Osteocyte (in vitro differentiated cells): Measurements from ENCODE around the gene IER5L. TPM values are rescaled to one million over a fixed set of nuclear protein-coding genes. Genes with fewer than 3 reads are reported as not detected.

ENCODE experiments used
- DNase-seq: peaks from one replicate; pipeline ENCODE4 v3.0.0; 2021; ENCODE audit warnings: mixed read lengths; ENCODE audit not compliant: unreplicated experiment; ENCODE audit errors: extremely low spot score
- H3K27ac Mint-ChIP-seq: one replicate; pipeline ENCODE4 v1.8.0; 2021; ENCODE audit warnings: mild to moderate bottlenecking, mixed read lengths; ENCODE audit not compliant: unreplicated experiment
- H3K27me3 Mint-ChIP-seq: one replicate; pipeline ENCODE4 v1.8.0; 2021; ENCODE audit warnings: mixed read lengths; ENCODE audit not compliant: unreplicated experiment
- H3K36me3 Mint-ChIP-seq: one replicate; pipeline ENCODE4 v1.8.0; 2021; ENCODE audit warnings: mixed read lengths; ENCODE audit not compliant: unreplicated experiment
- H3K4me1 Mint-ChIP-seq: one replicate; pipeline ENCODE4 v1.8.0; 2021; ENCODE audit warnings: mixed read lengths; ENCODE audit not compliant: unreplicated experiment
- H3K4me3 Mint-ChIP-seq: one replicate; pipeline ENCODE4 v1.8.0; 2021; ENCODE audit warnings: mild to moderate bottlenecking, moderate library complexity, mixed read lengths; ENCODE audit not compliant: unreplicated experiment
- H3K9me3 Mint-ChIP-seq: one replicate; pipeline ENCODE4 v1.8.0; 2021; ENCODE audit warnings: mixed read lengths; ENCODE audit not compliant: unreplicated experiment
- total RNA-seq: library from RNA; stranded (reverse); gene quantifications from 2 replicates; pipeline ENCODE4 v1.2.1, GENCODE V29; 2021
- TF ChIP-seq, protein P1 (sequence below): fragments of 200-600 bp; sonication (generic); IDR thresholded peaks from 2 replicates; pipeline ENCODE4 v1.5.0; 2021; ENCODE audit warnings: antibody characterized with exemption, mild to moderate bottlenecking, moderate library complexity

IER5L gene
- total RNA-seq, 1 donor from 2014 or later, result 60.8 TPM

DNA sequence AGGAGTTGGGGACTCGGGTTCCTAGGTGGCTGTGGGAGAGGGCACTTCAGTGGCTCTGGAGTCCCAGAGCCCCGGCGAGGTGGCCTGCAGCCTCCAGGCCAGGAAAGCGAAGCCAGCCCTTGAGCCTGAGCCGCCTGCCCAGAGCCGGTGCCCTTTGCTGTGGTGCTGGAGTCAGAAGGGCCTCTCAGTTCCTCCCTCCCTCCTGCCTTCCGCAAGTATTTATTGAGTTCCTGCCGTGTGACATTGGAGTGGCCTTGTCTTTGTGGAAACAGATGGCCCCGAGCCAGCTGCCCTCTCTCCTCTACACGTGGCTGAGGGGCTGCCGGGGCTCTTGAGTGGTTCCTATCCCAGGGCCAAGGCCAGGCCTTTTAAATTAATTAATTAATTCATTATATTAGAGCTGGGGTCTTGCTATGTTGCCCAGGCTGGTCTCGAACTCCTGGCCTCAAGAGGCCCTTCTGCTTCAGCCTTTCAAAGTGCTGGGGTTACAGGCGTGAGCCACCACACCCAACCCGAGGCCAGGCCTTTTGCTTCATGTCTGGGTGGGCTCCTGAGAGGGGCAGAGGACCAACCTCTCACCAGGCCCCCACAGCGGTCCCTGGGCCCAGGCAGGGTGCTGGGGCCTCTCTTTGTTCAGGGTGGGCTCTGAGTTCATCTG lies 45.6 kb upstream of the IER5L start:
- no peak for DNase-seq
- peak overlapping the region; percentile 98 for H3K27ac Mint-ChIP-seq
- TF ChIP-seq, protein P1, sequence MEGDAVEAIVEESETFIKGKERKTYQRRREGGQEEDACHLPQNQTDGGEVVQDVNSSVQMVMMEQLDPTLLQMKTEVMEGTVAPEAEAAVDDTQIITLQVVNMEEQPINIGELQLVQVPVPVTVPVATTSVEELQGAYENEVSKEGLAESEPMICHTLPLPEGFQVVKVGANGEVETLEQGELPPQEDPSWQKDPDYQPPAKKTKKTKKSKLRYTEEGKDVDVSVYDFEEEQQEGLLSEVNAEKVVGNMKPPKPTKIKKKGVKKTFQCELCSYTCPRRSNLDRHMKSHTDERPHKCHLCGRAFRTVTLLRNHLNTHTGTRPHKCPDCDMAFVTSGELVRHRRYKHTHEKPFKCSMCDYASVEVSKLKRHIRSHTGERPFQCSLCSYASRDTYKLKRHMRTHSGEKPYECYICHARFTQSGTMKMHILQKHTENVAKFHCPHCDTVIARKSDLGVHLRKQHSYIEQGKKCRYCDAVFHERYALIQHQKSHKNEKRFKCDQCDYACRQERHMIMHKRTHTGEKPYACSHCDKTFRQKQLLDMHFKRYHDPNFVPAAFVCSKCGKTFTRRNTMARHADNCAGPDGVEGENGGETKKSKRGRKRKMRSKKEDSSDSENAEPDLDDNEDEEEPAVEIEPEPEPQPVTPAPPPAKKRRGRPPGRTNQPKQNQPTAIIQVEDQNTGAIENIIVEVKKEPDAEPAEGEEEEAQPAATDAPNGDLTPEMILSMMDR, result no peak
- H3K4me1 Mint-ChIP-seq, result peaks cover 39% of the 10 kb centered on the region
- no peaks in the 10 kb centered on the region for H3K27me3 Mint-ChIP-seq
- no peaks in the 10 kb centered on the region for H3K36me3 Mint-ChIP-seq
- H3K9me3 Mint-ChIP-seq, result no peaks in the 10 kb centered on the region
- H3K4me3 Mint-ChIP-seq, result no peak overlapping the region

DNA sequence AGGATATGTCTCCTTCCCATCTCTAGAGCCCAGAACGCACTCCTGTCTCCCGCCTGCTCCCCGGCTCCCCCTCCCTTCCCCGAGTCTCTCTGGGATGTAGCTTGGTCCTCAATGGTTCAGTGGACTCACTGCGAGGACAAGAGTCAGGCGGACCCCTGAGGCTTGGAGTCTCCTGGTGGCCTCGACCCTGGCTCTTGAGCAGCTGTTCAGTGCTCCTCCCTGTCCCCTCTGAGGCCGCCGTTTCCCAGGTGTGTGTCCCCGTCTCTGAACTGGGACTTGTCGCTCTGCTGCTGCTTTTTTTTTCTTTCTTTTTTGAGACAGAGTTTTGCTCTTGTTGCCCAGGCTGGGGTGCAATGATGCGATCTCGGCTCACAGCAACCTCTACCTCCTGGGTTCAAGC lies 44.8 kb upstream of the IER5L start:
- H3K9me3 Mint-ChIP-seq, result no peaks in the 10 kb centered on the region
- no peaks in the 10 kb centered on the region for H3K27me3 Mint-ChIP-seq
- peaks cover 39% of the 10 kb centered on the region for H3K4me1 Mint-ChIP-seq
- no peak overlapping the region for H3K4me3 Mint-ChIP-seq
- no peaks in the 10 kb centered on the region for H3K36me3 Mint-ChIP-seq
- TF ChIP-seq, protein P1, result no peak
- H3K27ac Mint-ChIP-seq, result no peak overlapping the region
- DNase-seq, result no peak

DNA sequence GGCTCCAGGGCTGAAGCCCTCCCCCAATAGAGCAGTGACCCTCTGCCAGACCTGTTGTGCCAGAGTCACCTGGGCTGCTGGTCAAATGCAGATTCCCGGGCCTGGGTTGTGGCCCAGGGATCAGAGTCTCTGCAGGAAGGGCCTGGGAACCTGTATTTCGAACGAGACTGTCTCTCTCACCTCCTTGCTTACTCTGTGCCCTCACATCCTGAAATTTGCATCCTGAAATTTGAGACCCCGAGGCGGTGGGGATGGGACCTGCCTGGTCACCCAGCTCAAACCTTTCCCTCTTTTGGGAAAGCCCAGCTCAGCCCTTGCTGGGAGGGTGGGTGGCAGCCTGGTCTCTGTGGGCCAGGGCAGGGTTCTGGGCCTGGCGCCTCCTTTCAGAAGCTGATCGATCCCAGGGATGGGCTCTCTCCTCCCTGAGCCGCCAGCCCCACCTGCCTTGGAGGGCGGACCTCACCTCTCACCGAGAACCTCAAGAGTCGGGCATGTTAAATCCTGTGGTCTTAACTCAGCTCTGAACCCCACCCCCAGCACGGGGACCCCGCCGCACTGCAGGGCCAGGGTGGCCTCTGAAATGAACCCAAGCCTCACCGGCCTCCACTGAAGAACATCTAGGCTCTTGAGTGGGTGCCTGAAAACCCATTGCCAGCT lies 44.0 kb upstream of the IER5L start:
- H3K27ac Mint-ChIP-seq, result no peak overlapping the region
- DNase-seq, result no peak
- no peak overlapping the region for H3K4me3 Mint-ChIP-seq
- TF ChIP-seq, protein P1, result no peak
- H3K4me1 Mint-ChIP-seq, result peaks cover 39% of the 10 kb centered on the region
- no peaks in the 10 kb centered on the region for H3K36me3 Mint-ChIP-seq
- H3K27me3 Mint-ChIP-seq, result no peaks in the 10 kb centered on the region
- H3K9me3 Mint-ChIP-seq, result no peaks in the 10 kb centered on the region

DNA sequence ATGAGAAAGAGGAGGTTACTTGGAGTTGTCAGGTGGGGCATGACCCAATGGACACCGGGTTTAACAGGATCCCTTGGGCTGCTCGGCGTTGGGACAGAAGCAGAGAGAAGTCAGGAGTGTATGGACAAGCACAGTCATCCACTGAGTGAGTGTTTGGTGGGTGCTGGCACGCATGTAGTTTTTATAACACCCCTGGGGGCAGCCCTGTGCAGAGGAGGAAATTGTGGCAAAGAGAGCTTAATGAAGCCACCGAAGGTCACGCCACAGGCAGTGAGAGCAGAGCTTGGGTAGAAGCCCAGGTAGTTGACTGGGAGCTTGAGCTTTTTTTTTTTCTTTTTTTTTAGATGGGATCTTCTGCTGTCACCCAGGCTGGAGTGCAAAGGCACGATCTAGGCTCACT lies 43.2 kb upstream of the IER5L start:
- no peaks in the 10 kb centered on the region for H3K36me3 Mint-ChIP-seq
- H3K27me3 Mint-ChIP-seq, result no peaks in the 10 kb centered on the region
- no peaks in the 10 kb centered on the region for H3K9me3 Mint-ChIP-seq
- no peak overlapping the region for H3K27ac Mint-ChIP-seq
- H3K4me1 Mint-ChIP-seq, result peaks cover 37% of the 10 kb centered on the region
- no peak for DNase-seq
- TF ChIP-seq, protein P1, result no peak
- H3K4me3 Mint-ChIP-seq, result no peak overlapping the region

DNA sequence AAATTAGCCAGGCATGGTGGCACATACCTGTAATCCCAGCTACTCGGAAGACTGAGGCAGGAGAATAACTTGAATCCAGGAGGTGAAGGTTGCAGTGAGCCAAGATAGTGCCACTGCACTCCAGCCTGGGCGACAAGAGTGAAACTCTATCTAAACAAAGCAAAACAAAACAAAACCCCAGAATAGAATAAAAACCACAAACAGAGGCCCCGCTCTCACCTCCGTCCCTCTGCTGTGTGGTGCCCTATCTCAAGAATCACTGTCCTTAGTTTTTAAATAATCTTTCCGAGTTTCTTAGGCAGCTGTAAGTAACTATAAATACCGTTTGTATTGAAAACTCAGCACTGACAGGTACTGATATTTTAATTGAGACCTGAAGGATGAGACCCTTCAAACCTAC lies 42.7 kb upstream of the IER5L start:
- Mint-ChIP-seq H3K9me3 (no peaks in the 10 kb centered on the region), H3K4me1 (peaks cover 32% of the 10 kb centered on the region), H3K27ac (no peak overlapping the region)

More for the DNA sequence above, 42.7 kb upstream of the IER5L start:
- Mint-ChIP-seq H3K27me3 (no peaks in the 10 kb centered on the region), H3K4me3 (no peak overlapping the region), H3K36me3 (no peaks in the 10 kb centered on the region)
- TF ChIP-seq, protein P1, result no peak
- DNase-seq, result no peak
